ENCODE results near the gene MOV10.
"Not testable (repeated sequence)": the region's sequence is repeated elsewhere in the genome, so short reads cannot be mapped to it uniquely, and the experiment has no call there.

DNA sequence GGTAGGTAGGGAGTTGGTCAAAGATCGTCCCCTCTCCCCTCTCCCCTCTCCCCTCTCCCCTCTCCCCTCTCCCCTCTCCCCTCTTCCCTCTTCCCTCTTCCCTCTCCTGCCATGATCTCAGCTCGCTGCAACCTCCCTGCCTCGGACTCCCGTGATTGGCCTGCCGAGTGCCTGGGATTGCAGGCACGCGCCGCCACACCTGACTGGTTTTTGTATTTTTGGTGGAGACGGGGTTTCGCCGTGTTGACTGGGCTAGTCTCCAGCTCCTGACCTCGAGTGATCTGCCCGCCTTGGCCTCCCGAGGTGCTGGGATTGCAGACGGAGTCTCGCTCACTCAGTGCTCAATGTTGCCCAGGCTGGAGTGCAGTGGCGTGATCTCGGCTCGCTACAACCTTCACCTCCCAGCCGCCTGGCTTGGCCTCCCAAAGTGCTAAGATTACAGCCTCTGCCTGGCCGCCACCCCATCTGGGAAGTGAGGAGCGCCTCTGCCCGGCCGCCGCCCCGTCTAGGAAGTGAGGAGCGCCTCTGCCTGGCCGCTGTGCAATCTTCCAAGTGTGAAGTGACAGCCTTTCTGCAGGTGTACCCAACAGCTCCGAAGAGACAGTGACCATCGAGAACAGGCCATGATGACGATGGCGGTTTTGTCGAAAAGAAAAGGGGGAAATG, 54.0 kb downstream of the MOV10 start:
- not testable (repeated sequence) for TF ChIP-seq MXI1 (IDR thresholded peaks at IDR 0.05; ENCODE audit: low read depth, low read length); MEF2A (IDR thresholded peaks at IDR 0.05; ENCODE audit: borderline replicate concordance, low read depth); YY1 (IDR thresholded peaks at IDR 0.05; ENCODE audit: low read depth); POLR2AphosphoS5 (IDR thresholded peaks at IDR 0.05; ENCODE audit: low read depth, low read length)
- TF ChIP-seq, protein P1, sequence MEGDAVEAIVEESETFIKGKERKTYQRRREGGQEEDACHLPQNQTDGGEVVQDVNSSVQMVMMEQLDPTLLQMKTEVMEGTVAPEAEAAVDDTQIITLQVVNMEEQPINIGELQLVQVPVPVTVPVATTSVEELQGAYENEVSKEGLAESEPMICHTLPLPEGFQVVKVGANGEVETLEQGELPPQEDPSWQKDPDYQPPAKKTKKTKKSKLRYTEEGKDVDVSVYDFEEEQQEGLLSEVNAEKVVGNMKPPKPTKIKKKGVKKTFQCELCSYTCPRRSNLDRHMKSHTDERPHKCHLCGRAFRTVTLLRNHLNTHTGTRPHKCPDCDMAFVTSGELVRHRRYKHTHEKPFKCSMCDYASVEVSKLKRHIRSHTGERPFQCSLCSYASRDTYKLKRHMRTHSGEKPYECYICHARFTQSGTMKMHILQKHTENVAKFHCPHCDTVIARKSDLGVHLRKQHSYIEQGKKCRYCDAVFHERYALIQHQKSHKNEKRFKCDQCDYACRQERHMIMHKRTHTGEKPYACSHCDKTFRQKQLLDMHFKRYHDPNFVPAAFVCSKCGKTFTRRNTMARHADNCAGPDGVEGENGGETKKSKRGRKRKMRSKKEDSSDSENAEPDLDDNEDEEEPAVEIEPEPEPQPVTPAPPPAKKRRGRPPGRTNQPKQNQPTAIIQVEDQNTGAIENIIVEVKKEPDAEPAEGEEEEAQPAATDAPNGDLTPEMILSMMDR (IDR thresholded peaks at IDR 0.05) = not testable (repeated sequence)
